ENCODE measurements around the gene CHST11.

GRCh38 chr12:104582739-104583138 lies 126.0 kb downstream of the CHST11 start:
- TF ChIP-seq EP300 (IDR thresholded peaks at IDR 0.05) (no peak), CTCF (IDR thresholded peaks at IDR 0.05) (no peak), POLR2A (IDR thresholded peaks at IDR 0.05) (no peak)

All from ovary (tissue), 3 donors.